ENCODE data around the gene ADRA2C. TPM values are rescaled to one million over a fixed set of nuclear protein-coding genes. Genes with fewer than 3 reads are reported as not detected.

The ADRA2C gene
- total and polyA plus RNA-seq, 2 of the 13 experiments (the other 11 are each of a cell fraction or from before 2014, with no cell fraction given): 15.4 to 69.7 TPM

DNA sequence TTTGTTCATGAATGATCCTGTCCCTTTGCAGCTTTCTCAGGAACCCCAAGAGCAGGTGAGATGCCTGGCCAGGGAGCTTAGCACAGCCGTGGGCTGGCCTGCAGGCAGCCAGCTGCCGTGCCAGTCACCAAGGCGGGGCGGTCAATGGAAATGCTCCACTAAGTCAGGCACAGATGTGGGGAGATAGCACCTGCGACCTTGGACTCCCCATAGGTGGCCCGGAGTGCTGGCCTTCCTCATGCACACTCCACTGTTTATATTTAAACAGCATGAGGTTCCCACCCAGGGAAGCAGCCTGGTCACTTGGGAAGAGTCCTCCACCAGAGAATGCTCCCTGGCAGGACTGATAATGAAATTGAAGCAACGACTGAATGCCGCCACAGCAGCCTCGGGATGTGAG lies 14.2 kb upstream of the ADRA2C start (continued):
- TF ChIP-seq GLI4 (CRISPR knock-in tag; IDR thresholded peaks at IDR 0.05; ENCODE audit: borderline replicate concordance): no peak
- TF ChIP-seq, protein P1, sequence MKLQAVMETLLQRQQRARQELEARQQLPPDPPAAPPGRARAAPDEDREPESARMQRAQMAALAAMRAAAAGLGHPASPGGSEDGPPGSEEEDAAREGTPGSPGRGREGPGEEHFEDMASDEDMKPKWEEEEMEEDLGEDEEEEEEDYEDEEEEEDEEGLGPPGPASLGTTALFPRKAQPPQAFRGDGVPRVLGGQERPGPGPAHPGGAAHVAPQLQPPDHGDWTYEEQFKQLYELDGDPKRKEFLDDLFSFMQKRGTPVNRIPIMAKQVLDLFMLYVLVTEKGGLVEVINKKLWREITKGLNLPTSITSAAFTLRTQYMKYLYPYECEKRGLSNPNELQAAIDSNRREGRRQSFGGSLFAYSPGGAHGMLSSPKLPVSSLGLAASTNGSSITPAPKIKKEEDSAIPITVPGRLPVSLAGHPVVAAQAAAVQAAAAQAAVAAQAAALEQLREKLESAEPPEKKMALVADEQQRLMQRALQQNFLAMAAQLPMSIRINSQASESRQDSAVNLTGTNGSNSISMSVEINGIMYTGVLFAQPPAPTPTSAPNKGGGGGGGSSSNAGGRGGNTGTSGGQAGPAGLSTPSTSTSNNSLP (IDR thresholded peaks at IDR 0.05; ENCODE audit: low read depth, low read length): no peak
- no peak for TF ChIP-seq ZNF713 (CRISPR knock-in tag; IDR thresholded peaks at IDR 0.05)
- no peak for TF ChIP-seq SRSF9 (IDR thresholded peaks at IDR 0.05; ENCODE audit: borderline replicate concordance, insufficient read depth, low read depth, low read length, poor library complexity, severe bottlenecking)
- 0 out of 2 replicates have a peak, but pooled peaks have one; percentile 39 for TF ChIP-seq TBX2 (CRISPR knock-in tag; IDR thresholded peaks at IDR 0.05; ENCODE audit: borderline replicate concordance)
- TF ChIP-seq REPIN1 (CRISPR knock-in tag; IDR thresholded peaks at IDR 0.05; ENCODE audit: borderline replicate concordance, low read depth): no peak
- TF ChIP-seq SOX13 (IDR thresholded peaks at IDR 0.05): no peak
- TF ChIP-seq SOX13 (CRISPR knock-in tag; conservative IDR thresholded peaks at IDR 0.05 in 1 of 2, IDR thresholded peaks at IDR 0.05 in 1 of 2): peak in 1 of 2 experiments; percentile 9; a peak in 1 of 4 replicates
- TF ChIP-seq ZNF549 (CRISPR knock-in tag; IDR thresholded peaks at IDR 0.05): no peak
- no peak for TF ChIP-seq ZNF441 (CRISPR knock-in tag; IDR thresholded peaks at IDR 0.05; ENCODE audit: borderline replicate concordance)
- TF ChIP-seq, protein P2, sequence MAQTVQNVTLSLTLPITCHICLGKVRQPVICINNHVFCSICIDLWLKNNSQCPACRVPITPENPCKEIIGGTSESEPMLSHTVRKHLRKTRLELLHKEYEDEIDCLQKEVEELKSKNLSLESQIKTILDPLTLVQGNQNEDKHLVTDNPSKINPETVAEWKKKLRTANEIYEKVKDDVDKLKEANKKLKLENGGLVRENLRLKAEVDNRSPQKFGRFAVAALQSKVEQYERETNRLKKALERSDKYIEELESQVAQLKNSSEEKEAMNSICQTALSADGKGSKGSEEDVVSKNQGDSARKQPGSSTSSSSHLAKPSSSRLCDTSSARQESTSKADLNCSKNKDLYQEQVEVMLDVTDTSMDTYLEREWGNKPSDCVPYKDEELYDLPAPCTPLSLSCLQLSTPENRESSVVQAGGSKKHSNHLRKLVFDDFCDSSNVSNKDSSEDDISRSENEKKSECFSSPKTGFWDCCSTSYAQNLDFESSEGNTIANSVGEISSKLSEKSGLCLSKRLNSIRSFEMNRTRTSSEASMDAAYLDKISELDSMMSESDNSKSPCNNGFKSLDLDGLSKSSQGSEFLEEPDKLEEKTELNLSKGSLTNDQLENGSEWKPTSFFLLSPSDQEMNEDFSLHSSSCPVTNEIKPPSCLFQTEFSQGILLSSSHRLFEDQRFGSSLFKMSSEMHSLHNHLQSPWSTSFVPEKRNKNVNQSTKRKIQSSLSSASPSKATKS (CRISPR knock-in tag; IDR thresholded peaks at IDR 0.05): no peak
- no peak for TF ChIP-seq DDIT3 (CRISPR knock-in tag; IDR thresholded peaks at IDR 0.05)
- no peak for TF ChIP-seq ZNF24 (IDR thresholded peaks at IDR 0.05)
- TF ChIP-seq SMAD9 (CRISPR knock-in tag; IDR thresholded peaks at IDR 0.05): no peak
- no peak for TF ChIP-seq KAT7 (CRISPR knock-in tag; IDR thresholded peaks at IDR 0.05; ENCODE audit: borderline replicate concordance)
- TF ChIP-seq ZSCAN30 (CRISPR knock-in tag; IDR thresholded peaks at IDR 0.05): no peak
- peak; percentile 55; the same call in 1 of the 2 replicates for TF ChIP-seq PHF21A (CRISPR knock-in tag; IDR thresholded peaks at IDR 0.05)
- no peak for TF ChIP-seq PHF5A (CRISPR knock-in tag; IDR thresholded peaks at IDR 0.05; ENCODE audit: low read depth, unreplicated experiment)
- no peak for TF ChIP-seq ZNF256 (CRISPR knock-in tag; conservative IDR thresholded peaks at IDR 0.05)
- TF ChIP-seq ZNF263 (CRISPR knock-in tag; IDR thresholded peaks at IDR 0.05): peak; percentile 78
- no peak for TF ChIP-seq ZNF317 (CRISPR knock-in tag; IDR thresholded peaks at IDR 0.05)
- no peak for TF ChIP-seq YY1 (IDR thresholded peaks at IDR 0.05; ENCODE audit: insufficient read depth, insufficient replicate concordance, low read depth, low read length)
- TF ChIP-seq, protein P3, sequence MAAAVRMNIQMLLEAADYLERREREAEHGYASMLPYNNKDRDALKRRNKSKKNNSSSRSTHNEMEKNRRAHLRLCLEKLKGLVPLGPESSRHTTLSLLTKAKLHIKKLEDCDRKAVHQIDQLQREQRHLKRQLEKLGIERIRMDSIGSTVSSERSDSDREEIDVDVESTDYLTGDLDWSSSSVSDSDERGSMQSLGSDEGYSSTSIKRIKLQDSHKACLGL (CRISPR knock-in tag; IDR thresholded peaks at IDR 0.05): no peak
- TF ChIP-seq RAD21 (CRISPR knock-in tag; IDR thresholded peaks at IDR 0.05): no peak
- TF ChIP-seq, protein P4, sequence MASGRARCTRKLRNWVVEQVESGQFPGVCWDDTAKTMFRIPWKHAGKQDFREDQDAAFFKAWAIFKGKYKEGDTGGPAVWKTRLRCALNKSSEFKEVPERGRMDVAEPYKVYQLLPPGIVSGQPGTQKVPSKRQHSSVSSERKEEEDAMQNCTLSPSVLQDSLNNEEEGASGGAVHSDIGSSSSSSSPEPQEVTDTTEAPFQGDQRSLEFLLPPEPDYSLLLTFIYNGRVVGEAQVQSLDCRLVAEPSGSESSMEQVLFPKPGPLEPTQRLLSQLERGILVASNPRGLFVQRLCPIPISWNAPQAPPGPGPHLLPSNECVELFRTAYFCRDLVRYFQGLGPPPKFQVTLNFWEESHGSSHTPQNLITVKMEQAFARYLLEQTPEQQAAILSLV (CRISPR knock-in tag; IDR thresholded peaks at IDR 0.05; ENCODE audit: borderline replicate concordance): 0 out of 2 replicates have a peak, but pooled peaks have one; percentile 19

Measured in HepG2 (cell line).